HG03558 (cell line): ENCODE data around the gene TNFRSF9.

Experiments
- ATAC-seq: cut with Tn5 transposase; IDR thresholded peaks from one replicate; pipeline ENCODE4 v1.9.1; 2021; ENCODE audit warnings: moderate number of reproducible peaks; ENCODE audit not compliant: unreplicated experiment; ENCODE audit errors: extremely low read depth

TNFRSF9 gene

GRCh38 chr1:7884757-7885156, 55.9 kb downstream of the TNFRSF9 start:
- no peak for ATAC-seq

GRCh38 chr1:7879228-7879627, 61.4 kb downstream of the TNFRSF9 start:
- ATAC-seq, result no peak

GRCh38 chr1:7878027-7878426, 62.6 kb downstream of the TNFRSF9 start:
- ATAC-seq, result no peak

GRCh38 chr1:7873801-7874795, 66.5 kb downstream of the TNFRSF9 start:
- no peak for ATAC-seq

GRCh38 chr1:7871136-7871535, 69.5 kb downstream of the TNFRSF9 start:
- ATAC-seq, result no peak

- no peak for ATAC-seq
Observed at GRCh38 chr1:7869136-7869920, 71.3 kb downstream of the TNFRSF9 start.

- ATAC-seq, result no peak
Observed at GRCh38 chr1:7868070-7868780, 72.4 kb downstream of the TNFRSF9 start.

- ATAC-seq, result no peak
Observed at GRCh38 chr1:7865978-7866377, 74.7 kb downstream of the TNFRSF9 start.
